GM19023 (cell line): Measurements from ENCODE around the gene ADCYAP1.

Experiments used
- ATAC-seq: cut with Tn5 transposase; IDR thresholded peaks from one replicate; pipeline ENCODE4 v1.9.1; 2021; ENCODE audit warnings: mild to moderate bottlenecking, moderate library complexity; ENCODE audit not compliant: unreplicated experiment

ADCYAP1 gene

DNA sequence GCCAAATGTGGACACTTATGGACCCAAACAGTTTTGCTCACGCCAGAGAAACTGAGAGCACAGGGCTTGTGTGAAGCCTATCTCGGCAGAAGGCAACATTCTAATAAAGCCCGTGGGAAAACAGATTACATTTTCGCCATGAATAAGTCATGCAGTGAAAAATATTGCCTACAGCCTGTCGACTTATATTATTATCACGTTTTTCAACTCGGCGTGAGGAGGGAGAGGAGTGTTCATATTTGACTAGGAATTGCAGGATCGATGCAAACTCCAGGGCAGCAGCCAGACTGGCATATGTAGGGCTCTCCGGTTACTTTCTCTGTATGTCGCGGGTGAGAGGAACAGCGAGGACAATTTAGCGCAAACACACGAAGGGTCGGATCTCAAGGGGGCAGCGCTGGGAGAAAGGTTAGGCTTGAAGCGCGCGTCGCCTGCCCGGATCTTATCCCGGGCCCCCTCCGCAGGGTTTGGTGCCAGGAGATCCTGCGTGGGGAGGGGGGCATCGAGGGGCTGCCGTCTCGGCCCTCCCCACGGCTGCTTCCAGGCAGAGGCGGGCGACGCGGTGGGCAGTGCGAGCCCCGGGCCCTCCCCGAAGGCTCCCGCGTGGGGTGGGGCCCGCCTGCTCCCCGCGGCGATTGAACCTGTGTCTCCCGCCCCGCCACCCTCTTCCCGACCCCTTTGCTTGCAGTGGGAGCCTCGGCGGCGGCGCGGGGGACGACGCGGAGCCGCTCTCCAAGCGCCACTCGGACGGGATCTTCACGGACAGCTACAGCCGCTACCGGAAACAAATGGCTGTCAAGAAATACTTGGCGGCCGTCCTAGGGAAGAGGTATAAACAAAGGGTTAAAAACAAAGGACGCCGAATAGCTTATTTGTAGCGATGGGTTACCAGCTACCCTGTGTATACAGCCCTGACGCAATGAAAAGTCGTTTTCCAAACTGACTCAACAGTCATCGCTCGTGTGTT lies 4.4 kb downstream of the ADCYAP1 start:
- no peak for ATAC-seq

DNA sequence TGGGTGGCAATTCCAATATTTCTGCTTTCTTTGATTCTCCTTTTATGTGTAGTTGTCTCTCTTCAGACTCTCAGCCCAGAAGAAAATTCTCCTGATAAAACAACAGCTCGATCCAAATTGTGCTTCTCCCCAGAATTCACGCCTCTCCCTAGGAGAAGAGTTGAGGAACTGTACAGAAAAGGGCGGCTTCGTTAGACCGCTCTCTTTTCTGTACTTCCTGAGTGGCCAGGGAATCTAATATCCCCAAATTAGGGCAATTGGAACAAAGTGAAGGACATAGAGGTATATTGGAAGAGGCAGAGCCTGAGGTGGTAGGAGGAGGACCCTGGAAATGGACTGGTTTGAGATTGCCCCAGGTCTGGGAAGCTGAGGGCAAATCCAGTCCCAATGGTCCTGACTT lies 5.6 kb downstream of the ADCYAP1 start:
- no peak for ATAC-seq

DNA sequence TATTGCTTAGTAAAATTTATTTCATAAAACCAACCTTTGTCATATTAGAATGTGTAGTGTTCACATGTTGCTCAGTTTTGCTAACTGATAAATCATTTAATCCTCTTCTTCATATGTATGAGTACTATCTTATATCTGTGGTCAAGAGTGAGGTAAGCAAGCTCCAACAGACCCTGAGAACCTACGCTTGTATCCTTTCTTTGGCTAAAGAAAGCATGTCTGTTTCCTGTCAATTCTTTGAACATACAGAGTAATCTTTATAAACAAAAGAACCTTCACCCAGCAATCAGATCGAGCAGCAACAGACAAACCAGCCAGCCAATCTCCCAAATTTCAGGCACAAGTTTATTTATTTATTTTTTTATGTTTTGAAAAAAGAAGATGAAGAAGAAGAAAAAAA lies 6.4 kb downstream of the ADCYAP1 start:
- ATAC-seq: no peak

DNA sequence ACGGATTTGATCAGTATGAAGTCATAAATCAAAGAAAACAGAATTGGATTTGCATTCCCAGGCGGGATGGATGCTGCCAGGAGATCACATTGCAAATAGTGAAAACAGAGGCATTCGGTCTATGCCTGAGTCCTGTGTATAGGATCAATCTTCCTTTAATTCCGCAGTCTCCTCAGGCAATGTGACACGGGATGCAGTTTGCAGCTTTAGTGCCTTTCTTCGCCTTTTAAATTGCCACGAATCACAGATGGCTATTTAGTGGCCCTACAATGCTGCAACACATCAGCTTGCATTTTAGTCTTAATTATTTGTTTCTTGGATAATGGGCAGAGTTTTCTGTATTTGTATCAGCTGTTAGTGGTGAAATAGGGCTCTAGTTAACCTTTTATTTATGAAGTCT lies 6.8 kb downstream of the ADCYAP1 start:
- no peak for ATAC-seq

DNA sequence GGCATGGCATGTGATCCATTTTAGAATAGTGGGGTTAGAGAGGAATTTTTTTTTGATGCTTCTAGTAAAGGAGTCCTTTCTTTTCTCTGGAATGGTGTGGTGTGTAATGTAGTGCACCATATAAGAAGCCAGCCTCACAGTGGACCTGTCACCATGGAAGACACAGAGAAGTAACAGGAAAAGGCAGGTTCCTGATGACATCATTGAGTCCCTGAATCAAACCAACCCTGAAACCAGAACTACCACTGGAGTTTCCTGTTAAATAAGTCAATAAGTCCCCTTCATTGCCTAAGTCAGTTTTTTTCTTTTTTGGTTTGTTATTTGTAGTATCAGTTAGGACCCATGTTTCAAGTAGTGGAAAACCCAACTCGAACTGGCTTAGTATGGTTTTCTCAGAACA lies 11.9 kb downstream of the ADCYAP1 start:
- ATAC-seq: no peak

DNA sequence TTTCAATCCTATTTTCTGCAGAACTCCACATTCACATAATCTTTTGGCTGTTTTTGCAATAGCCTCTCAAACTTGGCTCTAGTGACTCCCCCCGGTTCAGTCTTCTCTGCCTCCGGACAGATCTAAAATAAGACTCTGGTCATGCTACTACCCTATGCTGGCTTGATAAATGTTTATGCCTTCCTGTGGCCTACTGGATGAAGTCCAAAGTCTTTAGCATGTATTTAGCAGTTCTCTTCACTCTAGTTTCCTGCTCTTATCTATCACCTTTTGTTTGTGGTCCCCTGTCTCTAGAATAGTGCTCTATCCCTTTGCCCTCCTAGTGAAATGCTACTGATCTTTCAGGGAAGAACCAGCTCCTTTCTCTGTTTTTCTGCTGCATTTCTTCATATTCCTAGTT lies 14.4 kb downstream of the ADCYAP1 start:
- no peak for ATAC-seq

DNA sequence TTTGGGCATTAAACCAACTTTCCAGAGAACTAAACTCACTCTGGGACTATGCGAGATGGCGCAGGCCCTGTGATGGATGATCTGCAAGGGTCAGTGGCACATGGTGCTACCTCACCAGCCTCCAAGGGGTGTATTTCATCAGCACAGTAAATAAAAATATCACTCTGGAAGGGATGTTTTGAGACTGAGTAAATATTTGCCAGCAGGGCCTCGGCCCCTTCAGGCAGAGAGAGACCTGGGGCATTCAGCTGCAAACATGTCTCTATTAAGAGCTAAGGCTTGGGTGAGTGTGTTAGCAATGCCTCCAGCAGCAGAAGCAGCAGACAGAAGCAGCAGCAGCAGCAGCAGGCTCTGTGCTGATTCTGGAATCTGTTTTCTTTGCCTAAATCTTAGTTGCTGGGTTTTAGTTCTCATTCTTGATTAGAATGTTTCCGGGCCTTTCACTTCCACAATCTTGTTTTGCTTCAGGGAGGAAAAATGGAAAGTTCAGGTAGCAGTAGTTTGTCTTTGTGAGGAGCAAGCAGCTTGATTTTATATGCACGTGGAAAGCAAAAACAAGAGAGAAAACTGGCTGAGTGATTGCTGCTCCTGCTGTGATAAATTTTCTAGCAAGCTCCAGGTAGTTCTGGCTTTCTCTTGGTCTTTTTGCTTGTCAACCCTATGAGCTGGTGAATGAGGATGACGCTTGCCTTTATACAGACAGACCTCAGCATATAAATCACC lies 18.6 kb downstream of the ADCYAP1 start:
- ATAC-seq: no peak

DNA sequence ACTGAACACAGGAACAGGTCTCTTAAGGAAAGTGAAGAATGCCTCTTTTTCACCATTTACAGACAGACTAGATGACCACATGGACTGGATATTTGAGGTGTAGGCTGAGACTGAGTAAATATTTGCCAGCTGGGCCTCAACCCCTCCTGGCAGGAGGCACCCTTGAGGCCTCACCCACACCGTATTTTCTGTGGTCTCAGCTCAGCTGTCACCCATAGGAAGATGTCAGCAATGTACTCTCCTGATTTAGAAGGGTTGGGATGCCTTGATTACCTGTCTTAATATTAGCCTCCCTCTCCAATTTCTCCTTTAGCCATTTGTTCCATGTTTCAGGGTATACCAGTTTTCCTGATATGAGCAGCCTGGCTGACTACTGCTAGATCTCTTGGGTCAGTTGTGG lies 20.3 kb downstream of the ADCYAP1 start:
- ATAC-seq: no peak

DNA sequence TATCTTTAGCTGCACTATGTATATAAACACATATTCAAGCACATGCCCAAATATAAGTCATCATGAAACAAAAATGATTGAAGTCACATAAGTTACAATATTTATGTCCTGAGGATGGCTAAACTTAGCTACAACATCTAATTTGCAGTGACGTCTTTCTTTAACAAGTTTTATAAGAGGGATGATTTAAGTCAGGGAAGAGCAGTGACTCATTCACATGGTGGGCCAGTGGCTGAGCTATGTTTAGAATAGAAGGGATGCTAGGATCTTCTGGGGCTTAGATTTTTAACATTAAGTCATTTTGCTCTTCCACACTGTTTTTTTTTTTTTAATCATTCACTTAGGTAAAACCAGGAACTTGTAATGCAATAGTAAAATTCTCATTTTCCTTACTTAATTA lies 22.3 kb downstream of the ADCYAP1 start:
- no peak for ATAC-seq

DNA sequence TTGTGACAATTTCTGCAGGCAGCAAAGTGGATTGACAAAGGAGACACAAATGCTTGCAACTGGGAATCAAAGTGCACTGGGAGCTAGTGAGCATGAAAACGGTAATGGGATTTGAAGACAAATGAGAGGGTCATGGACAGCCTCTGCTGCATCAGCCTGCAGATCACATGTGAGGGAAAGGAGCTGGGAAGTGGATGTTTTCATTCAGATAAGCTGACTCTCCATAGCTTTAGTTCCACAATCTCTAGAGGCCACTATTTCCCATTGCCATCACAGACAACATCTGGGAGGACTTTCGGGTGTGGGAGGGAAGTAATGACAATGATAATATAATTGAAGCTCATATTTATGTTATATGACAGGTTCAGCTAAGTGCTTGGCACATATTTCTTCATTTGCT lies 28.4 kb downstream of the ADCYAP1 start:
- no peak for ATAC-seq

DNA sequence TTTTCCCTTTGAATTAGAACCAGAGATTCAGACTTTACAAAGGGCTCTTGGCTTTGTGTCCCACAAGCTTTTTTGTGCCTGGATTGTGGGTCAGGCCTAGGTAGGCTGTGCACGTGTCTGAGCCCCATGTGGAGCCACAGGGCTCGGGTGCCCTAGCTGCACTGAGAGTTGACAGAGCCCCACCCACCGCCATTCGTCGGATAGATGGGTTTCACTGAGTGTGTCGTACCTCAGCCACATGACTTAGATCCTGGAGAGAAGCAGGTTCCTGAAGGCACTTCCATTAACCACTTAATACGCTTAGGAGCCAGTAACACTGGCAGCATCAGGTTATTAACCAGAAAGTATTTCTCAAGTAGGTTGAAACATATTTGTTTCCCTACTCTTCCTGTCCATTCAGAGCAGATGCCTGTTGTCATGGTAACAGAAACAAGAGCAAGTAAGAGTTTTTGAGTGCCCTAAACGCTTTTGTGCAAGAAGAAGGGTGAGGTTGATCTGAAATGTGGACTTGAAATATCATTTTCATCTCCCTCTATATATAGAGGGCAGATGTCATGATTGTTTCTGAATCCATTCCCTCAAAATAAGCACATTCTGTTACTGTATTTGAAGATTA lies 30.0 kb downstream of the ADCYAP1 start:
- no peak for ATAC-seq

DNA sequence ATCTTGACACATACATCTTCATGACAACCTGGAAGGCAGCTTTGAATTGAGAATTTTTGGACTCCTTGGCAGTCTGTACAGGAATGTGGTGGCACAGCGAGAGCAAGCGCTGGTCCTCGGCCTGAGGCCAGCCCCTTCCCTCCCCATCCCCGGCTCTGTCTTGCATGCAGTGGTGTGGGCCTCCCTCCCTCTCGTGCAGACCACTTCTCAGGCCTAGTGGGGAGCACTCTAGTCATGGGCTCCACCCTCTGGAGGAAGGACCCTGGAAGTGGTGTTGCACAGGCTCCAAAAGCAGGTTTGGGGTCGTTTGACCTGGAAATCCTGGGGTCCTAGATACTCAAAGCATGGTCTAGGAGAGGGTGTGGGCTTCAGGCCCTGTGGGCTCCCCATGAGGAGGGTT lies 32.3 kb downstream of the ADCYAP1 start:
- ATAC-seq: no peak

DNA sequence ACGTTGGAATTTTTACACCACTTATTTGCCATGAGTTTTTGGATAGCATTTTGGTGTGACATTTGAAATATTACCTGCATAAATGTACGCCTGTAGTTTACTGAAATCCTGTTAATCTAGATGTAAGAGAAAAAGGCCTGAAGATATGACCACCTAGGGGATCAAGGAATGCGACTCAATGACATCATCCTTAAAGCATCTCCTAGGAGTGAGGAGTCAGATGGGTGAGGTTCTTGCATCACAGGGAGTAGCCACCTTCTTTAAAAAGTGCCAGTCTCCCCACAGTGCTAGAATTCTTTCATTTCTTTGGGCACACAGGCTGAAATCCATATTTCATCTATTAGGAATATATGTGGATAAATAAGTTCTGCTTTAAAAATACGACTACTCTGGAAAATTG lies 34.5 kb downstream of the ADCYAP1 start:
- no peak for ATAC-seq

DNA sequence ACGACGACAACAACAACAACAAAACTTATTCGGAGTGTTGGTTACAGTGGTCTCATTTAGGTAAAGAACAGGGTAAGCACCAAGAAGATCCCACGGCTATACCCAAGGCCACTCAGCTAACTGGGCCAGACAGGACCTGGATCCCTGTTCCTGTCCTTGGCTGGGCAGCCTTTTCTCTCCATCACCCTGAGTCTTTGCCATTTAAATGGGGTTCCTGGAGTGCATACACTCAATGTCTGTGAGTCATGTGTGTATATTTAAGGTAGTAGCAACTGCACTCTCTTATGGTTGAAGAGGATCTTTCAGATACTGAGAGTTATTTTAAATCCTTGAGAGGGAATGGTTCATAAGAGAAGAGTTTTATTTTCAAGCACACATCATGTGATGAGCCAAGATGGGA lies 35.3 kb downstream of the ADCYAP1 start:
- ATAC-seq: no peak

DNA sequence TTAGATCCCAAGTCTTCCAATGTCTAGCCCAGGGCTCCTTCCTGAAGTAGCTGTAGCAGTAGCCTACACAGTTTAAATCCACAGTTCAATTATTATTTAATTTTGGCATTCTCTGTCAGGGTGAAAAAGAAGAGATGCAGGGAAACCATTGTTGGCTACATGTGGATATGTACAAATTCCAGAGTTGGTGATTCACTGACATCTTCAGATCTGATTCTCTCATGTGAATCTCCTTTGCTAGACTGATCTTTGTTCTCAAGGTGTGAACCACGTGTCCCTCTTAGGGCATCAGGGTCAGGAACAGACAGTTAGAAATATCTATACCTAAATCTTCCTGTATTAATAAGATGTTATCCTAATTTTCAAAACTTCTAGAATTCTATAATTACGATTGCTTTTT lies 36.7 kb downstream of the ADCYAP1 start:
- no peak for ATAC-seq

DNA sequence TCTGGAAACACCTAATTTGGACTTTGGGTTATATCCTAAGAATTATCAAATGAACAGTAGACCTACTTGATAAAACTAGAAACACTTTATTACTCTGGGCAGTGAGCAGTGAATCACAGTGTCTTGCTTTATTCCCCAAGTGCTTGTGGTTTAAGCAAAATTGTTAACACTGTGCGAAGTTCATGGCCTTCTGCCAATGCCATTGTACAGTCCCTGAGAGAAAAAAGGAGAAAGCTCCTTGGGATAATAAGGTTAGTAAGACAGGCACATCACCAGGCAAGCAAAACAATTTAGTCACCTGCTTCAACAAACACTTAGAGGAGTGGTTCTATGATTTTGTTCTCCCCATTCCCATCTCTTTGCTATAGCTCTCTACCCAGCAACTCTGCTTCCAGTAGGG lies 39.8 kb downstream of the ADCYAP1 start:
- ATAC-seq: no peak

DNA sequence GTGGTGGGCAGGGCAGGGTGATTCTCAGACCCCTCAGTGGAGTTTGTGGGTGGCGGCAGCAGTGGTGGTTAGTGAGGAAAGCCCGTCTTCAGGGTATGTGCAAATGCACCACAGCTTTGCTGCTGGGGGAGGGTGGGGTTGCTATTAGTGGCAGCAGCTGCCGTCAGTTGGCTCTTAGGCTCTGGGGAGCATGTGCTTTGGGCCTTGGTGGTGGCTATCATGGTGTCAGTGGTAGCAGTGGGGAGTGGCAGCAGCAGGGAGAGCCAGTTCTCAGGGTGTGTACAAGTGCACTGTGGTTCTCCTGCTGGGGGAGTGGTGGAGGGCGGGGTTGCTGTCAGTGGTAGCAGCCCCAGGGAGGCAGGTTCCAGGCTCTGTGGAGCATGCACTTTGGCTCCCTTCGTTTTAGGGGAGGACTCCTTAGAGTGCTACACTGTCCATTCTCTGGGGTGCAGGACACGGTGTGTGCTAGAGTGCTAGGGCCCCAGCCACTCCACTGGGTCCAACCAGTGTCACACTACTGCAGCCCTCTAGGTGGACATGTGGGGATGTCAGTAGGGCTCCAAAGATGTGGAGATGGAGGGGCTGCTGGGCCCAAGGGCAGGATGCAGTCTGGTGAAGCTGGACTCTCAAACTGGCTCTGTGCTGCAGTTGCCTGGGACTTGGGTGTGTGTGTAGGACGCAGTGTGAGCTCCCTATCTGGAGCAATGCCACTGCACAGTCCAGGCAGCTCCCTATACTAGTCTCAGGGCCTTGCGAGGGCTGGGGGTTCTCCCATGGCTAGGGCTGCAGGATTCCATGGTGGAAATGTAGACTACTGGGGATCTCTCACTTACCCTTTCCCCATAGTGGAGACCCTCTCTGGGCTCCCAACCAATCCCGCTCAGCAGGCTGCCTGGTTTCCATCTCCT lies 45.3 kb downstream of the ADCYAP1 start:
- no peak for ATAC-seq

DNA sequence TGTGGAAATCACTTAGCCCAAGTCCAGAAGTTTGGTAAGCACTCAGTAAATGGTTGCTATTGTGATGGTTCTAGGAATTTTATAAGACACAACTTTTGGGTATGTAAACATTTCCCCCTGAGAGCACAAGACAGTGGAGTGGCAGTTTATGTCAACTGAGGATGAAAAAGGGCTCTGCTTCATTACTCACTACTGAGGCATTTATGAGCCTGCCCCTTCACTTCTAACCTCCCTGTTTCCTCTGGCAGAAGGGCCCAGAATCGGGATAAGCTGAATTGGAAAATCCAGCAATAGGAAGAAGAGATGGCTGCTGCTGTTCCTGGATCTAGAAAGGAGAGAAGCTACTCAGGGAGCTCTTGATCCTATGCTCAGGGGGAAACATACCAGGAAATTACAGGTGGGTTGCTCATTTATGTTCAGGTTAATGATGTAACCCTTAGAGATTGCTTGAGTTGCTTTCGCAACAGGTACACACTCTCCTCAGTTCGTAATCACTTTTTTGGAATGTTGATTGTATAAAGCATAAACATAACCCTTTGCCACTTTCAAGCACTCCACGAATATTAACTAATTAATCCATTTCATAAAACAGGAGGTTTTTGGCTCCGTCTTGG lies 46.3 kb downstream of the ADCYAP1 start:
- no peak for ATAC-seq

DNA sequence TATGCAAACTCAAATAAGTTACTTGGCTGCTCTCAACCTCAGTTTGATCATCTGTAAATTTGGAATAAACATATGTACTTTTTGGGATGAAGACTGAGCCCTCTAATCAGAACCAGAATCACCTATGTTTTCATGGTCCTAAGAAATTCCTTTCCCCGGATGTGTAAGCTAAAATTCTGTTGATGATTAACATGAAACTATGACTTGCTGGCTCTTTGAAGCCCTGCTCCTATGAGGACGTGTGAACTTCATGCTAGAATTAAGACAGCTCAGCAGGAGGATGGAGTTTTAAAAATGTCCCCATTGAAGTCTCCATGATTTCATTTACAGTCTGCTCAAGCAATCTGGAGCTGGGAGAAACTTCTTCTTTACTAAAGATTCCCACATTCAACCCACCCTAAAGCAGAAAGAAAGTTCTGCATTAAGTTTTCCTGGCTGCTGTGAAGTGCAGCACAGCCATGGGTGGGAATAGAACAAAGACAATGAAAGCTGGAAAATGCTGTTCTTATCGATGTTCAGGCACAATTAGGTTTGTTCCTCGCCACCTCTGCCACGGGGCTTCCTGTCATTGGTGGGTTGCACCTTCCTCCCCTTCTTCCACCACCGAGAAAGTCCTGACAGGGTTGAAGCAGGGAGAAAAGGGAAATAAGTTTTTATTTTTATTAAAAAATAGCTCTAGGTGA lies 50.9 kb downstream of the ADCYAP1 start:
- no peak for ATAC-seq

DNA sequence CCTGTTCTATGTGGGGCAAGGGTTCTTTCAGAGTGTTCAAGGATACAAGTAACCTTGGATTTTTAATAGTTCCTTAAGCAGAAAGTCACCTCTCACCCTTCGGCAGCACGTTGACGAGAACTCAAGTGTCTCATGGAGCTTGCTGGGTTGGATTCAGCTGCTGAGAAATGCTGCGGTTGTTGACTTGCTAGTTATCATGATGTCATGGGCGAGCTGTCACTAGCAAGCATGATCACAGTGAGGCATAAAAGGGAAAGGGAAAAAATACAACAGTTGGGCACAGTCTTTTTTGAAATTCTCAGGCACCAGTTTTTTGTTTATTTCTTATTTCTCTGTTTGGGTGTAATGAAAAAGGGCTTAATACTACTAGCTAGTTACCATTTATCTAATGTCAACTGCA lies 53.2 kb downstream of the ADCYAP1 start:
- no peak for ATAC-seq
